AG08396 (cell line): ENCODE data around the gene CNDP2.
"Not testable (repeated sequence)": the region's sequence is repeated elsewhere in the genome, so short reads cannot be mapped to it uniquely, and the experiment has no call there.

ENCODE experiments used
- DNase-seq: peaks from one replicate; pipeline ENCODE4 v3.0.0; 2012; ENCODE audit warnings: low spot score, mixed read lengths

CNDP2 gene

DNA sequence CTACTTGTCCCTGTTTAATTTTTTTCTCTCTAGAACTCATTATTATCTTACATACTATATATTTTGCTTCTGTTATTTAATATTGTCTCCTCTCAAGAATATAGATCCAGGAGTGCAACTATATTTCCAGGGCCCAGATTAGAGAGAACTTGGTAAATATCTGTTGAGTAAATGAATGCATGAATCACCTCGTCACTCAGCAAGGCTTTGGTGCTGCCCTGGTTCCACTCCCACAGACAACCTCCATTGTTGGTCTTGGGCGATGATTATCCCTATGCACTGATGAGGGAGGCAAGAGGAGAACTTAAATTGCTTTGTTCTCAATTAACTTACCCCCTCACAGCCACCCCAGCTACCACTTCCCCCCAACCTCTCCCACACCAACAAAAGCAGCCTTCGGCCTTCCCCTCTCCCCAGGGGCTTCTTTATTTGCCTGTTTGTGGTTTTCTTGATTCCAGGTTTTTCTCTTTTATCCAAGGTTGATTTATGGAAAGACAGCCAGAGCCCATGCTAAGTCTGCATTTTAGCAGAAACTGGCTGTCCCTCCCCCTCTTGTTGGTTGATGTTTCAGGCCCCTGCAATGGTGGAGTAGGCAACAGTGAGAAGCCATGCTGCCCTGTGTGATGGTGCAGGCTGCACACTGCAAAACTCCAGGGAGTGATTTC lies 22.1 kb upstream of the CNDP2 start:
- DNase-seq: no peak

DNA sequence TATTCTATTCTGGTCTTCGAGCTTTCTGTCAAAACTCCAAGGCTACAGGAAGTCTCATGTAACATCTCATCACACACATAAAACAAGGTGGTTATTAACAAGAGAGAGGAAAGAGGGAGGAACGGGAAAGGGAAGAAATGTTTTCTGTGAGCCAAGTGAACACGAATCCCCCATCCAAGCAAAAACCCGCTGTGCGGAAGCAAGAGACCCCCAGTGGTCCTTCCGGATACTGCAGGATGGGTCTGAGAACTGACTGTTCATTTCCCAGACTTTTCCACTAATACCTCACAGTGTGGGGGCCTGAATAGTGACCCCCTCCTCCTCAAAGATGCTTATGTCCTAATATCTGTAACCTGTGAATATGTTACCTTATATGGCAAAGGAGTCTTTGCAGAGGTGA lies 20.0 kb upstream of the CNDP2 start:
- DNase-seq: peak; percentile 60

DNA sequence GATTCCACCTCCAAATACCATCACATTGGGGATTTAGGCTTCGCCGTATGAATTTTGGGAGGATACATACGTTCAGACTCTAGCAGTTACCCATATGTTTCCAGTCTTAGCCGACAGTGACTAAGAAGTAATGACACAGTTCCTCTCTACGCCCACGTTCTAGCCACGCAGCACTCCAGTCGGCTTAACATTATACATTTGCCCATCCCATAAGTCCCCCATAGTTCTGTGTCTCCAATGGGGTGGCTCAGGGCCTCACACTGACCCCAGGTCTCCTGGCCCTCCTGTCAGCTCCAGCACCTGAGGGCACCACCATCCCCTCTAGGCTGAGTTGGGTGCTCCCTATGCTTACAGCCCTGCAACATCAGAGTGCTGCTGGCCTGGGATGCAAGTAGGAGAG lies 18.4 kb upstream of the CNDP2 start:
- no peak for DNase-seq

DNA sequence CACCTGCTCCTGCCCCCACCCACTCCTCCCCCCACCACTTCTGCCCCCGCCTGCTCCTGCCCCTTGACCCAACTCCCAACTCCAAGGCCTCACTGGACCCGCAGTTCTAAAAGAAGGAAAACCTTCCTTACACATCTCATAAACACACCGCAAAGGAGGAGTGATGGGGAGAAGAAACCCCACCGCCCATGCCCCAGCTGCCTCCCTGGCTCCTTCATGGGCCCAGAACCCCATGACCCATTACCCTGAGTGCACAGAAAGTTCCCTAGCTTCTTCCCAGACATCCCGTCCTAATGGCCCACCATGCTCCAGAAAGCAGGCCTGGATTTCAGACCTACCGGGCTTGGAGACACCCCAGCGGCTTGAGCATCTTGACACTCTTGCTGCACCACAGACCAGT lies 17.8 kb upstream of the CNDP2 start:
- no peak for DNase-seq

DNA sequence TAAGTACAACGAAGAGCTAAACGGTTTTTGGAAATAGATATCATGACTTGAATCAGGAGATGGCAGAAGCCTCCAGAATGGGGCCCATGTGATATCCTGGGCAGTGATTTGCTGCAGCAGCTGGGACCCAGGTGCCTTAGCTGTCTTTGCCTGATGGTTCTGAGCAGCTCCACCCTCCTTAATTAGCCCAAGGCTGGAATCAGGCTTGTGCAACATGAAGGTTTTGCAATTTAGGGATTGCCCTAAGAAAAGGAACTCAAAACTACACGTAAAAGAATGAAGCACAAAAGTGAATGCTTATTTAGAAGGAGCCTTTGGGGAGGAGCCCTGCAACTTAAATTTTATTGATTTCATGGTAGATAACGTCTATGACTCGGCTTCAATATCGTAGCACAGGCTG lies 17.3 kb upstream of the CNDP2 start:
- no peak for DNase-seq

DNA sequence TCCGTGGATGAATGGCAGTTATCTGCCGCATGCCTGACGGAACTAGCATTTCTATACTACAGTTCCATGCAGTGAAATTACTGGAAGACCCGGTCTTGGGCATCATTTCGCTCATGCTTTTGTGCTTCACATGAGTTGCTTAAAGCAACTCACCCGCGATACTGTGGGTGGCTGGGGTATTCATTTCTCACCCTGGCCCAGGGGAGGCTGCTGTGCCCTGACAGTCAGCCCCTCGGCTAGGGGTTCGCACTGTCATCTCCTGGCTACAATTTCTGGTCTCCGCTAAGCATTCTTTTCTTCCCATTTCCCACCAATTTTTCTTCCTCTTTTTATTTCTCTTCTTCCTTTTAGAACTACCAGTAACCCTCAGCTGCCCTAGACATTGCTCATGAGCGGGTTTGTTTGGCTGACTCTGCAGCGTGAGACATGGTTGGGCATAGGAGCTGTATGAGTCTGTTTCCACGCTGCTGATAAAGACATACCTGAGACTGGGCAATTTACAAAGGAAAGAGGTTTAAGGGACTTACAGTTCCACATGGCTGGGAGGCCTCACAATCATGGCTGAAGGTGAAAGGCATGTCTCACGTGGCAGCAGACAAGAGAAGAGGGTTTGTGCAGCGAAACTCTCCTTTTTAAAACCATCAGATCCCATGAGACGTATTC lies 16.5 kb upstream of the CNDP2 start:
- DNase-seq: no peak

DNA sequence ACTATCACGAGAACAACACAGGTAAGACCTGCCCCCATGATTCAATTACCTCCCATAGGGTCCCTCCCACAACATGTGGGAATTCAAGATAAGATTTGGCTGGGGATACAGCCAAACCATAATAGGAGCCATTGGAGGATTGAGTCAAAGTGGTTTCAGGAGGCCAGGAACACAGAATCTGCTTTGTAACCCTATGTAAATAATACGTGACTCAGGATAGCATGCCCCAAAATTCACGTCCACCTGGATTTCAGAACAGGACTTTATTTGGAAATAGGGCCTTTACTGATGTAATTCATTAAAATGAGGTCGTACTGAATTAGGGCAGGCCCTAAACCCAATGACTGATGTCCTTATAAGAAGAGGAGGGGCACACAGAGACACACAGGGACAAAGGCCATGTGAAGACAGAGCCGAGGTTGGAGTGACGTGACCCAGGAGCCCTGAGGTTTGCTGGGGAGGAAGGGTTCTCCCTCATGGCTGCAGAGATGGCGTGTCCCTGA lies 16.0 kb upstream of the CNDP2 start:
- DNase-seq: no peak

DNA sequence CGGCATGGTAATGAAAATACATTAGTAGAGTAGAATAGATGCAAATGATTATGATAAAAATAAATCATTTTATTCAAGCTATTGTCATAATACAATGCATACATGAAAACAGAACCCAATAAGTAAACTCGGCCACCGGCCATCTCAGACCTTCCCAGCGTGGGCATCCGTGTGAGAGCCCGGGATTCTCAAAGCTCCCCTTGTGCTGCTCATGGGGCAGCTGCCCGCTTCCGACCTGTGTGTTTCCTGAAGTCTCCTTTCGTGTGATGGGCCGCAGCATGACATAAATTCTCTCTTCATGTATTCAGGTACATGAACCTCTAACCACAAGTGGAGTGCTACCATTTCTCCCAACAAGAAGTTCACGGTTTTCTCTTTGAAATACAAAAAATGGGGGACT lies 13.5 kb upstream of the CNDP2 start:
- no peak for DNase-seq

DNA sequence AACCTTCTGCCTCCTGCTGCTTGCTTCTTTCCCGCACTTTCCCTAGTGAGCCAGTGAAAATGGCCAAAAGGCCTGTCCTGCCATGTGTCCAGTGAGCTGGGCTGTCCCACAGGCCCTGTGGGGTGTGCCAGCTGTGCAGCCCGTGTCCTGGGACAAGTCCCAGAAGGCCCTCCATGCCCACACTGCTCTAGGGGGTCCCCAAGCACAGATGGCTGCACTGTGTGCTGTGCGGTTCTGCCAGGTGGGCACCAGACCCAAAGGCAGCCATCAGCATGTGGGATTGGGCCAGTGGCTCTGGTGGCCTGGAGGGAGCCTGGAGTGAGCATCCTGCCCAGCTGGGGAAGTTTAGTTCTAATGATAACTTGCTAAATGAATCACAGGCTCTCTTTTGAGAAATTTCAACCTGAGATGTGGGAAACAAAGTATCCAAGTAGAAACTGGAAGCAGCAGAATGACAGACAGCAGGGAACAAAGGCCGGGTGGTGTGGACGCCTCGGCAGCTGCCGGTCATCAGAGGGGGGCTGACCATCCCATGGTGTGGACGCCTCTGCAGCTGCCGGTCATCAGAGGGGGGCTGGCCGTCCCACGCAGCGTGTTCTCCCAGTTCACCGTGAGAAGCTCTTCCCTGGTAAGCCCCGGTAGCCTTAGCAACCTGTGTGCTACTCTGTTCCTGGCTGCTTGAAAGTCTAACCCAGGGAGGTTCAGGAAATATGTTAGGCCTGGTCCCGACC lies 9.9 kb upstream of the CNDP2 start:
- DNase-seq: no peak

DNA sequence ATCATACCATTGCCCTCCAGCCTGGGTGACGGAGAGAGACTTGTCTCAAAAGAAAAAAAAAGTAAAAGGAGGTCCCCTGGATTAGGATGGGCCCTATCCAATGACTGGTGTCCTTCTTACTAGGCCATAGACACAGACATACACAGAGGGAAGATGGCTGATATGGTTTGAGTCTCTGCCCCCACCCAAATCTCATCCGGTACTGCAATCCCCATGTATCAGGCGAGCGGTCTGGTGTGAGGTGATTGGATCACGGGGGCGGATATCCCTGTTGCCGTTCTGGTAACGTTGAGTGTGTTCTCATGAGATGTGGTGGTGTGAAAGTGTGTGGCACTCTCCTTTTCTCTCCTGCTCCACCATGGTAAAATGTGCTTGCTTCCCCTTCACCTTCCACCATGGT lies 7.8 kb upstream of the CNDP2 start:
- DNase-seq: no peak

DNA sequence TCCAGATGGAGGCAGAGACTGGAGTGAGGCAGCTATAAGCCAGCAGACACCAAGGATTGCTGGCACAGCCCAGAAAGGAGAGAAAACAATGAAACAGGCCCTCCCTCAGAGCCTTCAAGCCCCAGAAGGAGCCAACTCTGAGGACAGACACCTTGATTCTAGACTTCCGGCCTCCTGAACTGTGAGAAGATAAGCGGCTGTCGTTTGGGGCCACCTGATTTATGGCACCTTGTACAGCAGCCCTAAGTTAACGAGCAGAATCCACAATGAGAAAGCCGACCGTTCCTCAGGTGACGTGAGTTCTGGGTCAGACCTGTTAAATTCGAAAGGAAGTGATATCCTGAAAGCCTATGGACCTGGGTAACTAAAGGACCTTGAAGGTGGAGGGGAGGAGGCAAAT lies 7.3 kb upstream of the CNDP2 start:
- DNase-seq: no peak

DNA sequence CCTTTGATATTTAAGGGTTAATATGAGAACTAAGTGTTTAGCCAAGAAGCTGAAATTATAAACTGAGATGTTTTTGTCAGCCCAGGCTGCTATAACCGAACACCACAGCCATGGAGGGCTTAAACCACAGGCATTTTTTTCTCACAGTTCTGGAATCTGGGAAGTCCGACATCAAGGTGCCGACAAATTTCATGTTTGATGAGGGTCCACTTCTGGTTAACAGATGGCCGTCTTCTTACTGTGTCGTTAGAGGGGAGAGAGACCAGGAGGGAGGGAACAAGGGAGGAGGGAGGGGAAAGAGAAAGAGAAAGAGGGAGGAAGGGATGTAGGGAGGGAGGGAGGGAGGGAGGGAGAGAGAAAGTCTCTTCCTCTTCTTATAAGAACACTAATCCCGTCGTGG lies 6.5 kb upstream of the CNDP2 start:
- no peak for DNase-seq

DNA sequence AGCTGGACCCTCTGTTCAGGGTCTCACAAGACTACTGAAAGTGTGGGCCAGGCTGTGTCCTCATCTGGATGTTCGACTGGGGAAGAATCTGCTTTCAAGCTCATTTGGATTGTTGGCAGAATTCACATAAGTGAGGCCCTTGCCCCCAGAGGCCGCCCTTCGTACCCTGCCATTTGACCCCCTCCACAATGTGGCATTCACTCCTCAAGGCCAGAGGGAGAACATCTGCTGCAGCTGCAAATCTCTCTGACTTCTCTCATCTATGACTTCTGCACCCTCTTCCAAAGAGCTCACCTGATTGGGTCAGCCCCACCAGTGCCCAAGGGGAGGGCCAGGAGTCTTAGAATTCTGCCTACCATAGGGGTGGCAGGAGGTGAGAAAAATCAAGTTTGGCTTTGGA lies 3.9 kb upstream of the CNDP2 start:
- no peak for DNase-seq

DNA sequence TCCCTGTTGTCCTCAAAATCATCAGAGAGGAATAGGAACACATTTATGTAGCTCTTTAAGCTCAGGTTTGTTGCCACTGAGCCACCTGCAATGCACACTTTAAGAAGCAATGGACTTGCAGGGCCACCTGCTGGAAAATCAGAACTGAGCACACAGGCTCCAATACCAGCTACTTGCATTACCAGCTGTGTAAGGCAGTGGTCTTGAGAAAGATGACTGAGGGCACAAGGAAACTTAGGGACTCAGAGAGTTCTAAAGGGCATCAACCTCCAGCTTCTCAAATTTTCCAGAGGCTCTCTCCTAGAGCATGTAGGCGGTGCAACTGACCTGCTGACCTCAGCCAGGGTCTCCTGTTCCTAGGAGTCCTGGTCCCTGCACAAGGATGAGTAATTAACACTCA lies 2.5 kb upstream of the CNDP2 start:
- no peak for DNase-seq

DNA sequence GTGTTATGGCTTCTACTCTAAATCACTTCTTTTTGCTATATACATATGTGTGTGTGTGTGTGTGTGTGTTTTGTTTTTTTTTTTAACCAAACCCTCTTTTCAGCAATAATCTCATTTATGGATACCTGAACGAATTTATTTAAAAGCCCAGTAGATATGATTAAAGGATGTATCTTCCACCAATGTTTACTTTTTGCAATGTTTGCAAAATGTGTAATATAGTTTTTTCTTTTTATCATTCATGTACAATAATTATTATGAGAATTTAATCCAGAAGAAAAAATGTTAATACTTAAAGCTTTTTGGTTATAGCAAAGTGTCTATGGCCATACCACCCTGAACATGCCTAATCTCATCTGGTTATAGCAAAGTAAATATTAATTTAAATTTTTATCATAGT lies 1.6 kb upstream of the CNDP2 start:
- no peak for DNase-seq

DNA sequence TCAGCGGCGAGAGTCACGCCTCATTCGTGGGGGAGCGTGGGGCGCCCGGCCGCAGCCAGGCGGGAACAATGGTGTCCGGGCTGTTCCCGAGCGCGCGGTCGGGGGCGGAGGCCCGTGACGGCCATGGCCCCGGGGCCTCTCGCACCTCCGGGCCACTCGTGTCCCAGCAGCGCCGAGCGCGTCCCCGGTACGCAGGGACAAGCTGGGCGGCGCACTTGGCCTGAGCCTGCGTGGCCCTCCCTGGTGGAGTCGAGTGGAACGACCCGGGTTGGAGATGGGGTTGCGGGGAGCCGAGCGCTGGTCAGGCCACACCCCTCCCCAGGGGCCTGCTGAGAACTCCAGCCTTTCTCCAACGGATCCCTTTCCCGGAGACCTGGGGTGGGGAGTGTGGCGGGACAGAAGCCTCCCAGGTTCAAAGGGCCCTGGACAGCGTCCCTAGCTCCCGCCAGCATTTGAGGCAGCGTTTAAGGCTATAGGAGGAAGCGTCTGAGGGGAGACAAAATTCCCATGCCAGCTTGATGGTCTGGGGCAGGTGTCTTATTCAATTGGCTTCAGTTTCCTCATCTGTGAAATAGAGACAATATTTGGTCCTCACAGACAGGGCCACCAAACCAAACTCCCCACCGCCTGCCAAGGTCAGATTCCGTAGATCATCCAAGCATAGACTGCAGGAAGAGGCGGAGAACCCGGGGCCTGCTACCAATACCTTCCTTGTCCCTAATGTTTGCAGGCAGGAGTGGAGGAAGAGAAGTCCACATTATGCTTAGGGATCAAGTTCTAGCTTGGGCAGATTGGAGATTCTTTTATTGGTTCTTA lies 553 bp downstream of the CNDP2 start:
- peak; percentile 80 for DNase-seq

DNA sequence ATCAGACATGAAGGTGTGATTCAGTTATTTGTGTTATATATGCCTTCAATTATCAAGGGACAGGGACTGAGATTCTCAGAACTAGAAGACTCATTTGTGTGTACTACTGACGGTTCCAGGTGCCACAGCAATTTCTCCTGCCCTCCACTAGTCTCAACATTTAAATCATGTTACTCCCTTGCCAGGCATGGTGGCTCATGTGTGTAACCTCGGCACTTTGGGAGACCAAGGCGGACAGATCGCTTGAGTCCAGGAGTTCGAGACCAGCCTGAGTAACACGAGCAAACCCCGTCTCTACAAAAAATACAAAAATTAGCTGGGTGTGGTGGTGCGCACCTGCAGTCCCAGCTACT lies 1.1 kb downstream of the CNDP2 start:
- DNase-seq: no peak

DNA sequence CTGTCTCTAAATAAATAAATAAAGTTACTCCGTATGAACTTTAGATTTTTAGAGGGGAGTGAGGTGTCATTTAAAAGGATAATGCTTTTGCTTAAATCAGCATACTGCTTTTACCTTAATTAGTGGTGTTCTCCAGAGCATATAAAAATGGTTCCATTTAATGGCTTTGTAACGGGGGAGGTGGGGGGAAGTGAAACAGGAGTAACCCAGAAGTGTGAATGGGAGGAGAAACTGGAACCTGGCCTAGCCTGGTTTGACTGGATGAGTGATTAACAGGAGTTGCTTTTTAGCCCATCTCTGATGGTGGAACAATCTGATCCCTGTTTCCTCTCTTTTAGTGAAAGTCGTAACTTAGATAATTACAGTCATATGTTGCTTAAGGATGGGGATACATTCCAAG lies 1.6 kb downstream of the CNDP2 start:
- DNase-seq: no peak

DNA sequence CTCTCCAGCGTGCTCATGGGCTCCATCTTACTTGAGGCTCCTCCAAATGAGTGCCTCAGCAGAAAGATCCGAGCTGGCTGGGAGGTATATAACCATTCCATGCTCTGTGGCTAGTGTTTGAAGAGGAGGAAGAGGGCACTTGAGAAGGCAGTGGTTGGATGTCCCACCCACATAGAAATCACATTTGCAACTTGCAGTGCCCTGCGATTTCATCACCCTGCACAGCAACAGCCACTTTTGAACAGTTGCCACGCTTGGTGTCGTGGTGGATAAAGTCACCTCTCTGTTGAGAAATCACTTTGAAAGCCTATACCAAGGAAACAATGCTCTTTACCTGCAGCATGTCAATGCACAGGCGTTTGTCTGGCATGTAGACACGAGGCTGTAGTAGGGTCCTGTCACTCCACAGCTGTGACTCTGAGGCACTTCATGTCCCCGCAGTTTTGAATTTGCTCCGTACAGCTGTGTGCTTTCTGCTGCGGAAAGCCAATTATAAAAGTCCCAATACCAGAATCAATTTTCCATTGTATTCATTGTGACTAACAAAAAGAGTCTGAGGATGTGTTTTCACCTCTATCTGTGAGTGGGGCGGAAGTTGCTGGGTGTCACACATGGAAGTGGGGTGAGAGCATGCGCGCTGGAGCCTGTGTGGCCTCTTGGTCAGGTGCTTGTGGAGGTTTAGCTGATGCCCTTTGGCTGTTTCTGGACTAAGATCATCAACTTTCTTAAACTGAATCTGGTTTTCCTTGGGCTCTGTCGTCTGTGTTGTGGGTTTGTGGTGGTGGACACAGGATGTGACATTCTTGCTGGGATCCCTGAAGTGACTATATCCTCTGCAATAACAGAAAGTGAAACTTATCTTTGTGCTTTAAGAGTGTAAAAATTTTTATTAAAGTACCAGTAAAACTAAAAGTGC lies 2.8 kb downstream of the CNDP2 start:
- DNase-seq: no peak

DNA sequence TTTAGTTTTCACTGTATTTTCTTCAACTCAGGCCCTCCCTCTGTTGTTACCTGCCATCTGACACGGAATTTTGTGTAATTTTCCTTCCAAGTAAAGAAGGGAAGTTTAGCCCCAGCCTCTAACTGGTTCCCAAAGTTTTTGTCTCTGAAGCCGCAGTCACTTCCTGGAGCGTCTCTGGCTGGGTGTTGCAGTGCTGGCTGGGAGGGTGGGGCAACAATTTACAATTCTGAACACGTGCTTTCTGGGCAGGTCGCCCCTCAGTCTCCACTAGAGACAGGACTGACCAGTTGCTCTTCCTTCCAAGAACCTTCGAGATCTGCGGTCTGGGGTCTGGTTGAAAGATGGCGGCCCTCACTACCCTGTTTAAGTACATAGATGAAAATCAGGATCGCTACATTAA lies 3.5 kb downstream of the CNDP2 start:
- DNase-seq: no peak

DNA sequence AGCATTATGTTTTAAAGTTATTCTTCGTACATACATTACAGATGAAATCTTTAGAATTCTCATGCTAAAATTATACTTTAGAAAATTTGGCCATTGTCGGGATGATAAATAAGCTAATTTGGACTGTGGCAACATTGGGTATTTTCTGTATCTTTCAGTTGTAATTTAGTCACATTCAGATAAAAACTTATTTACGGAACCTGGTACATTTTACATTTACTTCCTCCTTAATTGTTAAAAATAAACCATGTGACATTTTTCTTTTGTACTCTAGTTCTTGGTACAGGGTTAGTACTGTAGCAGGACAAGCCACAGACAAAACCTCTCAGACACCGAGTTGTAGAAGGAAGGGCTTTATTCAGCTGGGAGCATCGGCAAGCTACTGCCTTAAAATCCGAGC lies 4.2 kb downstream of the CNDP2 start:
- no peak for DNase-seq

DNA sequence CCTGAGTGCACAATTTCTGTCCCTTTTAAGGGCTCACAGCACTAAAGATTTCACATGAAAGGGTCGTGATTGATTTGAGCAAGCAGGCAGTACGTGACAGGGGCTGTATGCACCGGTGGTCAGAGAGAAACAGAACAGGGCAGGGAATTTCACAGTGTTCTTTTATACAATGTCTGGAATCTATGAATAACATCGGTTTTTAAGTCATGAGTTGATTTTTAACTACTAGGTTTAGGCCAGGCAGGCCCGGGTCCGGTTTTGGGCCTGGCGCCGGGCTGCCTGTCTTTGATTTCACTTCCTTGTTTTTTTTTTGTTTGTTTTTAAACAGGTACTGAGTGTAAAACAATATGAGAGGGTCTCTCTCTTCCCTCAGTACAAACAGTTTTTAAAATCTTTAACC lies 4.6 kb downstream of the CNDP2 start:
- not testable (repeated sequence) for DNase-seq
